ENCODE results near the gene CCR5AS.

- TF ChIP-seq CTCF (IDR thresholded peaks at IDR 0.05) (no peak), EZH2 (IDR thresholded peaks at IDR 0.05) (no peak), EZH2phosphoT487 (IDR thresholded peaks at IDR 0.05) (peak; percentile 36)
Observed at GRCh38 chr3:46359733-46360493, 47.0 kb downstream of the CCR5AS start.

Measured in neural progenitor cell (in vitro differentiated cells).